Loucy (cell line): ENCODE measurements around the gene GREB1.

Source experiments
- H2AFZ ChIP-seq: fragments of 200-600 bp; sonication (generic); 2 replicates; pipeline ENCODE4 v1.6.0; 2016; ENCODE audit warnings: antibody characterized with exemption, mild to moderate bottlenecking, low read length, moderate library complexity
- H3F3A ChIP-seq: fragments of 200-600 bp; 2 replicates; pipeline ENCODE4 v1.6.0; 2016; ENCODE audit warnings: antibody characterized with exemption, low read depth, mild to moderate bottlenecking
- H3K27me3 ChIP-seq: fragments of 200-600 bp; sonication (generic); 2 replicates; pipeline ENCODE4 v1.6.1; 2014; ENCODE audit warnings: low read length, mild to moderate bottlenecking; ENCODE audit not compliant: insufficient read depth, poor library complexity, severe bottlenecking
- H3K36me3 ChIP-seq: fragments of 200-600 bp; sonication (generic); 2 replicates; pipeline ENCODE4 v1.6.1; 2016; ENCODE audit warnings: low read length; ENCODE audit not compliant: insufficient read depth
- H3K4me1 ChIP-seq: fragments of 200-600 bp; sonication (generic); 2 replicates; pipeline ENCODE4 v1.5.1; 2014; ENCODE audit warnings: low read length, mild to moderate bottlenecking; ENCODE audit not compliant: insufficient read depth, poor library complexity, severe bottlenecking
- H3K4me2 ChIP-seq: fragments of 200-600 bp; sonication (generic); 2 replicates; pipeline ENCODE4 v1.6.0; 2014; ENCODE audit warnings: antibody characterized with exemption, low read length, low read depth, mild to moderate bottlenecking; ENCODE audit not compliant: poor library complexity, severe bottlenecking
- H3K4me3 ChIP-seq: fragments of 200-600 bp; sonication (generic); 2 replicates; pipeline ENCODE4 v1.5.1; 2014; ENCODE audit warnings: low read length, mild to moderate bottlenecking, mixed read lengths; ENCODE audit not compliant: poor library complexity, severe bottlenecking
- H3K79me2 ChIP-seq: fragments of 200-600 bp; sonication (generic); 2 replicates; pipeline ENCODE4 v1.6.1; 2014; ENCODE audit warnings: low read length; ENCODE audit not compliant: insufficient read depth
- H3K9ac ChIP-seq: fragments of 200-600 bp; sonication (generic); 2 replicates; pipeline ENCODE4 v1.6.0; 2014; ENCODE audit warnings: mild to moderate bottlenecking, low read depth, low read length, moderate library complexity; ENCODE audit not compliant: poor library complexity, severe bottlenecking
- H3K9me2 ChIP-seq: fragments of 200-600 bp; sonication (generic); replicated peaks from 2 replicates; pipeline ENCODE4 v1.6.1; 2016; ENCODE audit warnings: low read depth, low read length, mixed read lengths
- H3K9me3 ChIP-seq: fragments of 200-600 bp; sonication (generic); 2 replicates; pipeline ENCODE4 v1.6.1; 2014; ENCODE audit warnings: mild to moderate bottlenecking, antibody characterized with exemption, low read length, low read depth; ENCODE audit not compliant: insufficient read depth
- H4K20me1 ChIP-seq: fragments of 200-600 bp; sonication (generic); 2 replicates; pipeline ENCODE4 v1.6.0; 2014; ENCODE audit warnings: antibody characterized with exemption, low read length, mild to moderate bottlenecking; ENCODE audit not compliant: insufficient read depth, poor library complexity, severe bottlenecking
- CTCF ChIP-seq: fragments of 200-600 bp; sonication (generic); conservative IDR thresholded peaks from 2 replicates; pipeline ENCODE4 v1.5.1; 2014; ENCODE audit warnings: mild to moderate bottlenecking, antibody characterized with exemption, low read length
- EZH2phosphoT487 ChIP-seq: fragments of 200-600 bp; IDR thresholded peaks from 2 replicates; pipeline ENCODE4 v1.6.1; 2018; ENCODE audit warnings: antibody characterized with exemption, mild to moderate bottlenecking, moderate library complexity, borderline replicate concordance

Gene GREB1

GRCh38 chr2:11491348-11491933 lies 42.4 kb upstream of the GREB1 start:
- Histone ChIP-seq H3K9ac (no peak overlapping the region), H3K36me3 (no peaks in the 10 kb centered on the region), H2AFZ (no peak overlapping the region), H3K9me3 (peaks cover 3% of the 10 kb centered on the region; the same call in 1 of the 2 replicates), H3K4me2 (no peak overlapping the region), H3F3A (no peaks in the 10 kb centered on the region), H4K20me1 (no peaks in the 10 kb centered on the region), H3K4me1 (no peaks in the 10 kb centered on the region), H3K79me2 (no peaks in the 10 kb centered on the region), H3K4me3 (no peak overlapping the region), H3K9me2 (no peaks in the 10 kb centered on the region), H3K27me3 (no peaks in the 10 kb centered on the region)
- TF ChIP-seq EZH2phosphoT487 (no peak), CTCF (no peak)

- Histone ChIP-seq H3K4me2 (no peak overlapping the region), H3K4me1 (no peaks in the 10 kb centered on the region), H4K20me1 (no peaks in the 10 kb centered on the region), H3K9me2 (no peaks in the 10 kb centered on the region), H3K4me3 (no peak overlapping the region), H3F3A (no peaks in the 10 kb centered on the region), H3K79me2 (no peaks in the 10 kb centered on the region), H2AFZ (no peak overlapping the region), H3K9ac (no peak overlapping the region), H3K9me3 (peaks cover 3% of the 10 kb centered on the region; the same call in 1 of the 2 replicates), H3K27me3 (no peaks in the 10 kb centered on the region), H3K36me3 (no peaks in the 10 kb centered on the region)
- no peak for TF ChIP-seq CTCF
- no peak for TF ChIP-seq EZH2phosphoT487
Observed at GRCh38 chr2:11492244-11492643, 41.6 kb upstream of the GREB1 start.

DNA sequence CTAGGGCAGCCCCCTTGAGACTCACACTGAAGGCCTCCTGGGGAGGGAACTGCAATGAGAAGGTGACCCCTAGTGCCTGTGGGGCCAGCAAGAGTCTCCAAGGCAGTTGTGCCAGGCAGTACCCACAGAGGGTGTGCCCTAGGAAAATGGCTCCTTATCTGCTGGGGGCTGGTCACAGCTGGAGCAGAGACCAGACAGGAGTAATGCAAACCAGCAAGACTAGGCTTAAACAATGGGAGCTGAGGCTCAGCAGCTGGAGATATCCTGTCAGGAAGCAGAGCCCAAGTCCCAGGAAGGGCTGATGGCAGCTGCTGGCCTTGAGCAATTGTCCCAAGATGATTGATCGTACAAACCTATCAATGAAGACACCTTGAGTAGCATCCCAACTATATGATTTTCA lies 41.1 kb upstream of the GREB1 start:
- Histone ChIP-seq H3K4me2 (no peak overlapping the region), H3K36me3 (no peaks in the 10 kb centered on the region), H3K27me3 (no peaks in the 10 kb centered on the region), H3K9me2 (no peaks in the 10 kb centered on the region), H3K4me1 (no peaks in the 10 kb centered on the region), H2AFZ (no peak overlapping the region), H3K9ac (no peak overlapping the region), H4K20me1 (no peaks in the 10 kb centered on the region), H3K79me2 (no peaks in the 10 kb centered on the region), H3K9me3 (peaks cover 3% of the 10 kb centered on the region; the same call in 1 of the 2 replicates), H3F3A (no peaks in the 10 kb centered on the region), H3K4me3 (no peak overlapping the region)
- TF ChIP-seq CTCF (no peak), EZH2phosphoT487 (no peak)
